Glutamatergic neuron (in vitro differentiated cells): ENCODE measurements around the gene MKI67. TPM values are rescaled to one million over a fixed set of nuclear protein-coding genes. Genes with fewer than 3 reads are reported as not detected.

Source experiments
- DNase-seq: peaks from one replicate; pipeline ENCODE4 v3.0.0; 2022
- H3K27ac Mint-ChIP-seq: one replicate; pipeline ENCODE4 v1.8.0; 2020; ENCODE audit warnings: mild to moderate bottlenecking, mixed read lengths, inconsistent platforms; ENCODE audit not compliant: unreplicated experiment
- H3K27me3 Mint-ChIP-seq: one replicate; pipeline ENCODE4 v1.8.0; 2020; ENCODE audit warnings: mild to moderate bottlenecking, moderate library complexity, mixed read lengths, inconsistent platforms; ENCODE audit not compliant: unreplicated experiment
- H3K36me3 Mint-ChIP-seq: one replicate; pipeline ENCODE4 v1.8.0; 2020; ENCODE audit warnings: mild to moderate bottlenecking, mixed read lengths, inconsistent platforms; ENCODE audit not compliant: unreplicated experiment
- H3K4me1 Mint-ChIP-seq: one replicate; pipeline ENCODE4 v1.8.0; 2020; ENCODE audit warnings: mild to moderate bottlenecking, low read depth, mixed read lengths, inconsistent platforms; ENCODE audit not compliant: unreplicated experiment
- H3K4me3 Mint-ChIP-seq: one replicate; pipeline ENCODE4 v1.8.0; 2020; ENCODE audit warnings: mild to moderate bottlenecking, mixed read lengths, inconsistent platforms; ENCODE audit not compliant: unreplicated experiment
- H3K9me3 Mint-ChIP-seq: one replicate; pipeline ENCODE4 v1.8.0; 2020; ENCODE audit warnings: mild to moderate bottlenecking, moderate library complexity, mixed read lengths, inconsistent platforms; ENCODE audit not compliant: unreplicated experiment
- CTCF ChIP-seq: fragments of 200-600 bp; sonication (generic); IDR thresholded peaks from one replicate; pipeline ENCODE4 v1.5.0; 2021; ENCODE audit not compliant: partially characterized antibody, unreplicated experiment
- total RNA-seq: library from RNA; stranded (reverse); fragmentation: NEBNext Ultra II Directional; extraction: Animal tissue kit (Norgen Biotek cat#: 25700); gene quantifications from one replicate; pipeline ENCODE4 v1.2.1, GENCODE V29; 2021; ENCODE audit not compliant: unreplicated experiment

Gene MKI67
- total RNA-seq, 1 donor from 2014 or later: 14.7 TPM

GRCh38 chr10:128123846-128124245, 2.4 kb downstream of the MKI67 start:
- Mint-ChIP-seq H3K9me3 (peaks cover 4% of the 10 kb centered on the region), H3K36me3 (no peaks in the 10 kb centered on the region), H3K27me3 (peaks cover 8% of the 10 kb centered on the region), H3K4me1 (peaks cover 19% of the 10 kb centered on the region), H3K27ac (no peak overlapping the region), H3K4me3 (peak overlapping the region; percentile 28)
- no peak for DNase-seq
- no peak for TF ChIP-seq CTCF

- no peak overlapping the region for H3K27ac Mint-ChIP-seq
- H3K4me1 Mint-ChIP-seq: peaks cover 19% of the 10 kb centered on the region
- TF ChIP-seq CTCF: no peak
- peaks cover 4% of the 10 kb centered on the region for H3K9me3 Mint-ChIP-seq
- H3K36me3 Mint-ChIP-seq: no peaks in the 10 kb centered on the region
- no peak for DNase-seq
- no peak overlapping the region for H3K4me3 Mint-ChIP-seq
- peaks cover 6% of the 10 kb centered on the region for H3K27me3 Mint-ChIP-seq
Measured at GRCh38 chr10:128122931-128123330, 3.3 kb downstream of the MKI67 start.

- Mint-ChIP-seq H3K27me3 (peaks cover 3% of the 10 kb centered on the region), H3K27ac (no peak overlapping the region), H3K9me3 (peaks cover 2% of the 10 kb centered on the region), H3K4me1 (peaks cover 11% of the 10 kb centered on the region), H3K4me3 (no peak overlapping the region), H3K36me3 (no peaks in the 10 kb centered on the region)
- no peak for DNase-seq
- no peak for TF ChIP-seq CTCF
Measured at GRCh38 chr10:128121750-128122412, 4.3 kb downstream of the MKI67 start.

- peaks cover 2% of the 10 kb centered on the region for H3K9me3 Mint-ChIP-seq
- no peaks in the 10 kb centered on the region for H3K4me1 Mint-ChIP-seq
- H3K4me3 Mint-ChIP-seq: no peak overlapping the region
- DNase-seq: no peak
- H3K27me3 Mint-ChIP-seq: no peaks in the 10 kb centered on the region
- no peak overlapping the region for H3K27ac Mint-ChIP-seq
- H3K36me3 Mint-ChIP-seq: no peaks in the 10 kb centered on the region
- TF ChIP-seq CTCF: no peak
Measured at GRCh38 chr10:128116851-128117615, 9.2 kb downstream of the MKI67 start.

- H3K9me3 Mint-ChIP-seq: peaks cover 2% of the 10 kb centered on the region
- no peaks in the 10 kb centered on the region for H3K27me3 Mint-ChIP-seq
- no peak for DNase-seq
- no peak overlapping the region for H3K27ac Mint-ChIP-seq
- H3K4me1 Mint-ChIP-seq: no peaks in the 10 kb centered on the region
- H3K36me3 Mint-ChIP-seq: no peaks in the 10 kb centered on the region
- no peak overlapping the region for H3K4me3 Mint-ChIP-seq
- TF ChIP-seq CTCF: no peak
Measured at GRCh38 chr10:128116187-128116586, 10.0 kb downstream of the MKI67 start.
